ENCODE data around the gene S100A6.

GRCh38 chr1:153566414-153567371 is 30.9 kb upstream of the S100A6 start:
- TF ChIP-seq CTCF (IDR thresholded peaks at IDR 0.05; ENCODE audit: low read length) (no peak), EZH2 (IDR thresholded peaks at IDR 0.05; ENCODE audit: borderline replicate concordance, low read length) (no peak)
